ENCODE data around the gene ACOXL. TPM values are rescaled to one million over a fixed set of nuclear protein-coding genes. Genes with fewer than 3 reads are reported as not detected.

ACOXL gene
- polyA plus RNA-seq, 3 donors: 0.10 TPM; not detected in 2

DNA sequence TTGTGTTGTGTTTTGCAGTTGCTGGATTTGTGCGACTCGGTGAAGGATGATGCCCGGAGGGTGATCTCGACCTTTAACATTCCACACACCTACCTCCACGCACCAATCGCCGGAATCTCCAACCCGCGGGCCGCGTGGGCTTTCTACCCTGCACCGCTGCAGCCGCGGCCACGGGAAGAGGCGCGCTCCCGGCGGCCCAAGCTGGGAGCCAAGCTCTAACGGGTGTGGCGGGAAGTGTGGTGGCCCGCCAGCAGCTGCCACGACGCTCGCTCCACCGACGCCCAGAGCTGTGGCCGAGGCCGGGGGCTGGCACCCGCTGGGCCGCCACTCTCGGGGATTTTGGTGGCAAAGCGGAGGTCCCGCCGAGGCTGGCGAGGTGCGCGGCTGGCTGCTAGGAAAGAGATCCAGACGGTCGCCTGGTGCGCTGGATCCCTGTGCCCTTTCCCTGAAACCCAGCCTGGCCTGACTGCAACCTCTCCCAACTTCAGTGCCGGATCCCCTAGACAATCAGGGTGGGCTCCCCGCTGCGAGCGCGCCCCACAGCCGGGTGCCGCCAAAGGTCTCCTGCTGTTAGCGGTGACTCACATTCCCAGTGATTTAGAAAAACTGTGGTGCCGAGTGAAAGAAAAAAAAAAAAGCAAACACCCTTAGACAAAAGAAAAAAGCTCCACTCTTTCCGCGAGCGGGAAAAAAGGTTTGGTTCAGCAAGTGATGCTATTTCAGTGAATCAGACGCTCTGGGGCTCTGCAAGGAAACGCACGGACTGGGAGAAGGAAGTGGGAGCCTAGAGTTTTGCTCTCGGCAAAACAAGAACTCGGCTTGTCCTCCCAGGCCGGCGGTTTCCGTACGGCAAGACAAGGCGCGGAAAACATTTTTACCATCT lies 385.5 kb downstream of the ACOXL start:
- 4 to 11% (median 9%) methylated on average over 63 to 64 of the region's 64 CpGs for WGBS, 3 donors

DNA sequence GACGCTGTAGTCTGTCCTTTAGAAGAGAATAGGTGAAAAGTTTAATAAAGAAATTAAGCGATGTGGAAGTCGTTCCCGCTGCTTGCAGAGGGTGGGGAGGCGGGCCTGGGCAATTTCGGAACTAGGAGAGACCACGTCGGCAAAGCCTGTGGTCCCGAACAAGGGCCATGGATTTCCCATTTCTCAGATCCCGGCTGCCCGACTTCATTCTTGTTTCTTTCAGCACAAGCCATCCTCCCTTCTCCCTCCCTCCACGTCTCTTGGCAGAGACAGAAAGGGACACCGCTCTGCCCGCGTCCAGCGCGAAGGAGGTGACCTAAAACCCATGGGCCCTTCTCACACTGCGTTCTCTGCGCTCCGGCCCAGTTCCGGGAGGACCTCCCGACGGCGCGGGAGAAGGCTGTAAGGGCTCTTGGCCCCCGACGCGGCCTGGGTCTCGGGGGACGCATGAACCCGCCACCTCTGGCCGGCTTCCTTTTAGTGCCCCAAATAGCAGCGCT lies 386.2 kb downstream of the ACOXL start:
- H3K27ac ChIP-seq (ENCODE audit: low read depth, low read length): no peak overlapping the region

More for the DNA sequence above, 385.5 kb downstream of the ACOXL start:
- no peak overlapping the region for H3K27ac ChIP-seq (ENCODE audit: low read depth, low read length)

DNA sequence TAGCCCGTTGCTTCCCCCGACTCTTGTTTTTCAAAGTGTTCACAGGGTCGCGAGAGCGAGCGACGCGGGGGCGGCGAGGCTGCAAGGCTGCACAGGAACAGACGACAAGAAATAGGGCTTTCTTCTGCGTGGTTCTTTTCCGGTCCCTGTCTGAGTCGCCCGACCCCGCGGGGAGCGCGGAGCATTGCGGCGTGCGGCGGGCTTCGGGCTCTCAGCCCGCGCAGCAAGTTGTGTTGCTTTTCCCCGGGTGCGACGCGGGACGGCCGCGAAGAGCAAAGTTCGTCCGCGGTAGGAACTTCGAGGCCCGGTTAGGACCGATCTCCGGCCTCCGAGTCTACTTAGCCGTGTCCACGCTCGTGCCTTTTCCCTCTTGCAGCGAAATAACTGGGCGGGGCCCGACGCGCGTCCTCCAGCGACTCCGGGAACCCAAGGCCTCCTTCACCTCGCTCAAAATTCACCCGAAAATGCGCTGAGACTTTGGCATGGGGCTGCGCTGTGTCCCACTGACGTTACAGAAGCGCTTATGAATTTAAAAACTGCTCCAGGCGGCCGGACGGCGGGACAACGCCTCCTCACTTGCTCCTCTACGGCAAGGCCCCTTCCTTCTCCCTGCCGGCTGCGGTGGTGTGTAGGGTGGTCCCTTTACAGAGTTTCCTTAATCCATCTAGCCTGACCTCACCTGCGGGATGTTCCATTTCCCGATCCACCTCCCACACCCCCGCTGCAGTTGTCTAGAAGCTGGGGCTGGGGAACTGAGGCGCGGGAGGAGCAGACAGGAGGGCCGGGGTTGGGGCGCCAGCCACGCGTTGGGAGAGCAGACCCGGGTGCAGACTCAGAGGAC lies 386.8 kb downstream of the ACOXL start:
- WGBS, 3 donors: 13 to 23% (median 22%) methylated on average over 76 of the region's 76 CpGs
- H3K27ac ChIP-seq (ENCODE audit: low read depth, low read length): no peak overlapping the region

More for the DNA sequence above, 386.2 kb downstream of the ACOXL start:
- 24 to 35% (median 26%) methylated on average over 33 of the region's 33 CpGs for WGBS, 3 donors

DNA sequence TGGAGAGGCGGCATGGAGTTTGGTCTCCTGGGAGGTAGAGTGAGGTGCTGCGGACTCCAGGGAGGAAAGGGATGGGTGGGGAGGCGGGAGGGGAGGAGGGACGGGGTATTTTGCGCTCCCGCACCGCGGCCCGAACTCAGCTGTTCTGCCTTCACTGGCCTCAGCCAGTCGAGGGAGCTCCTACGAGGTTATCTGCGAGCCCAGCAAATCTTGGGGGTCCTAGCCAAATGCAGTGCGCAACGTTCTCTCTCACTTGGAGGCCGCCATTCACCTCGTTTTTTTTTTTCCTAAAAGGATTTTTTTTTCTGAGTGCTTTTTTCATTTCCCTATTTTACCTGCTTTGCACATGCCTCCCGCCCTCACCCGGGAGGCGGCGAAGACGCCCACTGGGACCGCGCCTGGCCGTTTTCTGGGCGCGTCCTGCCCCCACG lies 387.5 kb downstream of the ACOXL start:
- WGBS, 3 donors: 8 to 18% (median 17%) methylated on average over 27 of the region's 27 CpGs
- H3K27ac ChIP-seq (ENCODE audit: low read depth, low read length): no peak overlapping the region

DNA sequence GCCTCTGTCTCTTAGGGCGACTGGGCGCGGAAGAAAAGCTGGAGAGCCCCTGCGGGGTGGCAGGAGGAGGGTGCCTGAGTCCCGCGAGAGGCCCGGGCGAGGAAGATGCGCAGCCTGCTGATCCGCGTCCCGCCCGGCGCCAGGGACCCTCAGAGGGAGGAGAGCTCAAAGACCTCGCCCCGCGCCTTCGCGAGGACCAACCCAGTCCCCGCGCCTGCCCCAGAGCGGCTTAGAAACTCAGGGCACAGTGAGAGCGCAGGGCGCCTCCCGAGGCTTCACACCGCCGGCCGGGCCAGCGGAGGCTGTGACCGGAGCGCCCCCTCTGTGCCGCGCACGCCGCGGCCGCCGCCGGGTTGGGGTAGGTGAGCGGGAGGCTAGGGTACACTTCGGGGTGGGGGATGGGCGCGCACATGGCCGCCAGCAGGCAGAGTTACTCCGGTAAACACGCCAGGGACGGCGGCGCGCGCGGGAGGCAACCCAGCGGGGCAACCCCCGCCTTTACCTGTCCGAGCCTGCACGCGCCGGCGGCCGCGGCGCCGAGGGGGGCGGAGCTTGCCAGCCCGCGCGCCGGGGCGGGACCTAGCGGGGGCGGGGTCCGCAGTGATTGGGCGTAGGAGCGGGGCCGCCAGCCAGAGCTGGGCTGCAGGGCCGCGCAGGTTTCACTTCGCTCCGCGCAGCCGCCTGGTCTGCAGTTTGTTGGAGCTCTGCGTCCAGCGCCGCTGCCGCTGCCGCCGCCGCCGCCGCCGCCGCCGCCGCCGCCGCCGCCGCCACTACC lies 388.1 kb downstream of the ACOXL start, which contains the start of gene BCL2L11:
BCL2L11 (plus strand) TSS at position 662 of the 775 bp plus-strand sequence. CDS start 2,832 bp downstream, outside the sequence.
- H3K27ac ChIP-seq (ENCODE audit: low read depth, low read length): no peak within 1 kb of the TSS
- 0 to 1% (median 0%) methylated on average over 63 to 98 of the region's 98 CpGs for WGBS, 3 donors

DNA sequence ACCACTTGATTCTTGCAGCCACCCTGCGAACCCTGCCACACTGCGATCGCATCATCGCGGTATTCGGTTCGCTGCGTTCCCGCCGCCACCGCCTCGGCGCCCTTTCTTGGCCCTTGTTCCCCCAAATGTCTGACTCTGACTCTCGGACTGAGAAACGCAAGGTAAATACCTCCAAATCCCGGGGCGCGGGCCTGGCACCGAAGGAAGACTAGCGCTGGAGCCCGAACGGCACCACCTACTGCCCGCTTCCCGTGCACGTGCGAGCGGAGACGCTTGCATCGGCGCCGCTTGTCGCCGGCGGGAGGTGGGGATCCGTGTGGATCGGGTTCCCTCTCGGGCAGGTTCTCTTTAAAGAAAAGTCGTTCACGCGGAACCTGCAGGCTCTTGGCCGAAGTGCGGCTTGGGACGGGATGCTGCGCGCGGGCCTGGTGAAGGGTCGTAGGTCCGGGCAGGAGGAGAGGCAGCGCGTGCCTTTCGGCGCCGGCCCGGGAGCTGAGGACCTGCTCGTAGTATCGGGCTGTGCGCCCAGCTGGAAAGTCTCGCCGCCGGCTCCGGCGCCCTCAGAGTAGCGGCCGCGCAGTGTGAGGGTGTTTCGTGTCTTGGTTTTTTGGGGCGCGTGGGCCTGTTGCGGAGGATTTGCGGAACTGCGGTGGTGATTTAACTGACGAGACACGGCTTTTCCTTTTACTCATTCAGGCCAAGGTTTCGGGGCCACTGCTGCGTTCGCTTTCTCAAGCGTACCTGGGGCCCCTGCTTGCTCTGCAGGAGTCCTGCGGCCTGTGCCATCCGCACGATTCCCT lies 388.9 kb downstream of the ACOXL start:
- WGBS, 3 donors: 0% methylated on average over 80 of the region's 80 CpGs
- H3K27ac ChIP-seq (ENCODE audit: low read depth, low read length): no peak overlapping the region

DNA sequence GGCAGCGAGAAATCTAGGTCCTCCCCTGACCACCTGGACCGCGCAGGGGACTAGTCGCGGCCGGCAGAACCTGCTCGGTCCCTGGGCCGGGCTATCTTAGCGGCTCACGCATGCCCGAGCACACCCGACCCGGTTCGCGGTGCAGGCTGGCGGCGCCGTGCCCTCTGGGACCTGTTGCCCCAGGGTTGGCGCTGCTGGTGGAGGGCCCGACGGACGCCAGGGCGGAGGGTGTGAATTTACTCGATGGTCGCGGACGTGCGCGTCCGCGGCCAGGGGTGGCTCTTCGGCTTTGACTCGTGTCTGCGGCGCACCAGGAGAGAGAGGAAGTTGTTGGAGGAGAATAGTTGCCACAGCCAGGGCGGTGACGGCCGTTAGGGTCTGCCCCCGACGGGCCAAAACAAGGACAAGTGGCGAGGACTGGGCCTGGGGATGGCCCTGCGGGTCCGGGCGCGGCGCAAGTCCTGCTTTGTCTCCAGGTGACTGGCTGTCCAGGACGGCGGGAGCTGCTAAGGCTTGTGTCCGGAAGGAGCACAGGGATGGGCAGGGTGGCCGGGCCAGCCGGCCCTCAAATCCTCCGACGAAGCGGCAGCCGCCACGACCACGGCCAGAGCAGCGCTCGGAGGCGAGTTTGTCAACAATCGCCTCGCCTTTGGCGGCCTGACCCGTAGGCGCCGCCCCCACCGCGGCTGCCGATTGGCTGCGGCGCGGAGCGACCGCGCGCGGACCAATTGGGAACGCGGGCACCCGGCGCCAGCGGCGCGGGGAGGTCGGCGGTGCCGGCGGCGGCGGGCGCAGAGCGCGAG lies 389.7 kb downstream of the ACOXL start:
- H3K27ac ChIP-seq (ENCODE audit: low read depth, low read length): no peak overlapping the region
- WGBS, 3 donors: 1% methylated on average over 79 to 93 of the region's 93 CpGs

DNA sequence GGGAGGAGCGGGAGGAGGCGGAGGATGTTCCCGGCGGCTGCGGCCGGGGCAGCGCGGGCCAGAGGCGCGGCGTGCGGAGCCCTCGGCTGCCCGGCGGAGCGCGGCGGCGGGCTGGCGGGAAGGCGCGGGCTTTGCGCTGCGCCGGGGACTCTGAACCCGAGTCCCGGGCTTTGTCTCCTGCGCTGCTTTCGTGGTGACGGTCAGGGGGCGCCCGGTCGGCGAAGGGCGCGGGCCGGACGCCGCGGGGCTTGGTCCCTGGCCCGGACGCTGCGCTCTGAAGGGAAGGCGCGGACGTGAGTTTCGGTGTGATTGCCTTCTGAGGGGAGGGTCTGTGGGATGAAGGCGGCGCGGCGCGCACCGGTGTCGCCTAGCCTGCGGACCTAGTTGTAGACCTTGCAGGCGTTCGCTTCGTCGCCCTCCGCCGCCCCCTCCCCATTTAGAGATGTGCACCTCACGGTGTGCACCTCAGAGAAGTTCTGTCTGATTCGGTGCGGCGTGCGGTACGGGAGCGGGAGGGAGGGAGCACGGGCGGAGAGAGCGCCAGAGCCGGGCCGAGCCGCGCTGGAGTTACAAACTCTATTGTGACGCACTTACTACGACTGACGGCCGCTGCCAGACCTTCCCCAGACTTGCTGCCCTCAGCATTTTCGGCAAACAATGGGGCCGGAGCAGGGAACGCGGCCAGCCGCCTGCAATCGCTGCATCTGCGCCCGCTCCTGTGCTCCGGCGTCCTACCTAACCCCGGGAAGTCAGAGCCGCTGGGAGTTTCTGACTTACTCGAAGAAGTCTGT lies 390.5 kb downstream of the ACOXL start:
- H3K27ac ChIP-seq (ENCODE audit: low read depth, low read length): no peak overlapping the region
- WGBS, 3 donors: 0% methylated on average over 78 to 92 of the region's 92 CpGs

DNA sequence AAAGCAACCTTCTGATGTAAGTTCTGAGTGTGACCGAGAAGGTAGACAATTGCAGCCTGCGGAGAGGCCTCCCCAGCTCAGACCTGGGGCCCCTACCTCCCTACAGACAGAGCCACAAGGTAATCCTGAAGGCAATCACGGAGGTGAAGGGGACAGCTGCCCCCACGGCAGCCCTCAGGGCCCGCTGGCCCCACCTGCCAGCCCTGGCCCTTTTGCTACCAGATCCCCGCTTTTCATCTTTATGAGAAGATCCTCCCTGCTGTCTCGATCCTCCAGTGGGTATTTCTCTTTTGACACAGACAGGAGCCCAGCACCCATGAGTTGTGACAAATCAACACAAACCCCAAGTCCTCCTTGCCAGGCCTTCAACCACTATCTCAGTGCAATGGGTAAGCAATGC lies 391.4 kb downstream of the ACOXL start:
- WGBS, 3 donors: 95 to 96% (median 96%) methylated on average over 7 of the region's 7 CpGs
- no peak overlapping the region for H3K27ac ChIP-seq (ENCODE audit: low read depth, low read length)

DNA sequence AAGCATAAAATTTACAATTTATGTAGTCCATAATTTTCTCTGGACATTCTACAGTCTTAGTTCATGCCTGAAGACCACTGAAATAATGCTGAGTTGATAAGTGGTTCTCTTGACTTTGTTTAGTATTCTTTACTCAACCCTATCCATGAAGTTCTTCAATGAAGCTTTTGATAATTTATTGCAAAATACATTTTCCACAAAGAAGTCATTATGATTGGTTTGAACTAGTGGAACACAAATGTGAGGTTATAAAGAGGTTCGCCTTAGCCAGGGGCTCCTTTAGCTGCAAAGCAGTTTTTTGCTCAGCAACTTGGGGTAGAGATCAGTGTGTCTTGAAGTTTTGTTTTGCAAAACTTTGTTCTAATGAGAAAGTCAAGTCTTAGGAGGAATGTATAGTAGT lies 394.2 kb downstream of the ACOXL start:
- no peak overlapping the region for H3K27ac ChIP-seq (ENCODE audit: low read depth, low read length)
- 87 to 93% (median 89%) methylated on average over 1 of the region's 1 CpG for WGBS, 3 donors

DNA sequence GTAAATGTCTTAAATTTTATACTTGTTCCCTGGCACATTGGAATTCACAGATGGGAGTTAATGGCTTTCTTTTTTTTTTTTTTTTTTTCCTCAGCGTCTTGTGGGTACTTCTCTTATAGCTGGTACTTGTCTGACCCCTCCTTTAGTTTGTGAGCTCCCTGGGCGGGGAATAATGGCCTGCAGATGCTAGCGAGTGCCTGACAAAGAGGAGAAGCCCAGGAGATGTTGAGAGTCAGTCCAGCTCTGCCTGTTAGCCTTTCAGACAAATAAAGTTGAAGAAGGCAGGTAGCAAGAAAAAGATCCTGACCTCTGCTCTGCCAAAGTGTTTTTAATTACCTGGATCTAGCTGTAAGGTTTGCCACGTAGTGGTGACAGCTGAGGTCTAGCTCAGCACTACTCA lies 395.0 kb downstream of the ACOXL start:
- WGBS, 3 donors: 79 to 94% (median 90%) methylated on average over 4 of the region's 4 CpGs
- no peak overlapping the region for H3K27ac ChIP-seq (ENCODE audit: low read depth, low read length)

DNA sequence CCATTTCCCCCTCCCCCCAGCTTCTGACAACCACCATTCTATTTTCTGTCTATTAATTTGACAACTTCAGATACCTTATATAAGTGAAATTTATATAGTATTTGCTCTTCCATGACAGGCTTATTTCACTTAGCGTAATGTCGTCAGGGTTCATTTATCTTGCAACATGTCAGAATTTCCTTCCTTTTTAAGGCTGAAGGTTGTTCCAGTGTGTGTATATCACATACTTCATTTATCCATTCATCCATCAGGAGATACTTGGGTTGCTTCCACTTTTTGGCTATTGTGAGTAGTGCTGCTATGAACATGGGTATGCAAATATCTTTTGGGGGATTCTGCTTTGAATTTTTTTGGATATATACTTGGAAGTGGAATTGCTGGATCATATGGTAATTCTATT lies 395.7 kb downstream of the ACOXL start:
- 60 to 87% (median 79%) methylated on average over 2 of the region's 2 CpGs for WGBS, 3 donors
- no peak overlapping the region for H3K27ac ChIP-seq (ENCODE audit: low read depth, low read length)

DNA sequence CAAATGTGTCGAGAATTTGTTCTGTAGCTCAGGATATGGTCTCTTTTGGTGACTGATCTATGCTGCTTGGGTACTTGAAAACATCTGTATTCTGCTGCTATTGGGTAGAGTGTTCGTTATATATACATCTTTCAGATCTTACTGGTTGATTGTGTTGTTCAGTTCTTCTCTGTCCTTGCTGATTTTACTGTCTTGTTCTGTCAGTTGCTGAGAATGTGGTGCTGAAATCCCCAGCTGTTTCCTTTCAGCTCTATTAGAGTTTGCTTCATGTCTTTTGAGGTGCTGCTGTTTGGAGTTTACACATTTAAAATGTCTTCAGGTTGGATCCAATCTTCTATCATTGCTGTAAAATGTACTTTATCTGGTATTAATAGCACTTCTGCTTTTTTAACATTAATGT lies 401.2 kb downstream of the ACOXL start:
- H3K27ac ChIP-seq (ENCODE audit: low read depth, low read length): no peak overlapping the region
- 80 to 93% (median 85%) methylated on average over 2 of the region's 2 CpGs for WGBS, 3 donors

DNA sequence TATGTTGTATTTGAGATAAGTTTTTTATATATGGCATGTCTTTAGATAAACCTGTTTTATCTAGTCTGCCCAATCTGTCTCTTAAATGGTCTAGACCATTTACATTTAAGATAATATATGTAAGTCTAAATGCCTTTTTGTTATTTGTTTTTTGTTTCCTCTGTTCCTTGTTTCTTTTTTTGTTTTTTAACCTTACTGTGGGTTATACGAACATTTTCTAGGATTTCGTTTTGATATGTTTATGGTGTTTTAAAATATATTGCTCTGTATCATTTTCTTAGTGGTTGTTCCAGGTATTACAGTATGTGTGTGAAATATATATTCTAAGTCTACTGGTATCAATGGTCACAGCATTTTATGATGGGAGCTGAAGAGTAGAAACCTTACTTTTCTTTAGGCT lies 401.7 kb downstream of the ACOXL start:
- H3K27ac ChIP-seq (ENCODE audit: low read depth, low read length): no peak overlapping the region
- WGBS, 3 donors: 93 to 97% (median 96%) methylated on average over 2 of the region's 2 CpGs

DNA sequence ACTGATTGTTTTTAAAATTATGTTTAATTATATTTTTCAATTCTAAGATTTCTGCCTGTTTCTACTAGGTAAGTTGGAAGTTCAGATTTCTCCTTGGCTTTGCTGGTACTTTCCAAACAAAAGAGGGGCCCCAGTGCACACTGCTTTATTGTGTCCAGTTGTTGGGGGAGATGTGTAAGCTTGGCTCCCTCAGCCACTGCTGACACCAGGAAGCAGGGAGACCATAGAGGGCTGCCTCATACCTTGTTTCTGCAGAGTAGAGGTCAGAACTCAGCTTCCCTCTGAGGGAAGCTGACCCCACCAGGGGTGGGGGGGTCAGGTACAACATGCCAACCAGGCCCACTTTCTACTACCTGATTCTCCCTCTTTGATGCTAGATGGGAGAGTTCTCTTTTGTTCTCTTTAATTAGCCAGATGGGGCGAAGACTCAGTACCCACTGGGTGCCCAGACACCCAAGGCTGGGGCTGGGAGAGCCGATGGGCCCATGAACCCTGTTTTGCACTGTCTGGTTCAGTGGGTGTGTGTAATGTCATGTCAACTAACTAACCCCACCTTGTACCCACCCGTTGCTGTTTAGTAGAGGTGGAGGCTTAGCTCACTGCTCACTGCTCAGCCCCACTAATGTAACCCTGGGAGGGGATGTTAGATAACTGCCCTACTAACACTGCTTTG lies 403.0 kb downstream of the ACOXL start:
- 85 to 97% (median 88%) methylated on average over 3 of the region's 3 CpGs for WGBS, 3 donors
- no peak overlapping the region for H3K27ac ChIP-seq (ENCODE audit: low read depth, low read length)

DNA sequence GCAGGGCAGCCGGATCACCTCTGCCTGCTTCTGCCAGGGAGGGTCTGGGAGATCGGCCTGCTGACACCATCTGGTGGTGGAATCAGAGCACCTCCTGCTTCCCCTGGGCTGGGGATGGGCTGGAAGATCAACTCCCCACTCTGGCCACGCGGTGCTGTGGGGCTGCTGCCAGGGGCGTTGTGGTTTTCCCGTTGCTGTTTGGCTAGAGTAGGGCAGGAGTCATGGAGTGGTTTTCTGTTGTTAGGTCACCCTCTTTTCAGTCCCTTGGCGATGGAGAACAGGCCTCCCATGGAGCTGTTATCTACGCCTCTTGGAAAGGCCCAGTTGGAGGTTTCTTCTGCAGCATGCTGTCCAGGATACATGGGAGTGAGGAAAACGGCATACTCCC lies 403.5 kb downstream of the ACOXL start:
- WGBS, 3 donors: 37 to 74% (median 42%) methylated on average over 9 of the region's 9 CpGs
- H3K27ac ChIP-seq (ENCODE audit: low read depth, low read length): no peak overlapping the region

Data from adipose tissue (tissue), 3 donors.